GM19238 (cell line): ENCODE data around the gene YAF2.
A peak's percentile ranks its signal among the peaks of the same experiment; 100 is the strongest.

Source experiments
- DNase-seq: peaks from one replicate; pipeline ENCODE4 v3.0.0; 2011; ENCODE audit warnings: low spot score; ENCODE audit not compliant: insufficient read length

YAF2 gene

GRCh38 chr12:42238240-42239140 lies at the start of gene YAF2:
TSS of gene YAF2 (minus strand) at chr12:42238248. CDS start at chr12:42238180, 68 bp downstream.
- DNase-seq: peak; percentile 85

DNA sequence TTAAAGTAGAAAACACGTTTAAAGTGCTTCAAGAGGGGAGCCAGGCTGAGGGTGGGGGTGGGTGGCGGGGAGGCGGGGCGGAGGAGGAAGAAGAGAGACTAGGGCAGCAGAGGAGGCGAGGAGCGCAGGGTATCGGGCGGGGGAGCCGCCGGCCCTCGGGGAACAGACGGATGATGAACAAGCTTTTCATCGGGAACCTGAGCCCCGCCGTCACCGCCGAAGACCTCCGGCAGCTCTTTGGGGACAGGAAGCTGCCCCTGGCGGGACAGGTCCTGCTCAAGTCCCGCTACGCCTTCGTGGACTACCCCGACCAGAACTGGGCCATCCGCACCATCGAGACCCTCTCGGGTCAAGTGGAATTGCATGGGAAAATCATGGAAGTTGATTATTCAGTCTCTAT lies 48.7 kb upstream of the YAF2 start:
- no peak for DNase-seq

DNA sequence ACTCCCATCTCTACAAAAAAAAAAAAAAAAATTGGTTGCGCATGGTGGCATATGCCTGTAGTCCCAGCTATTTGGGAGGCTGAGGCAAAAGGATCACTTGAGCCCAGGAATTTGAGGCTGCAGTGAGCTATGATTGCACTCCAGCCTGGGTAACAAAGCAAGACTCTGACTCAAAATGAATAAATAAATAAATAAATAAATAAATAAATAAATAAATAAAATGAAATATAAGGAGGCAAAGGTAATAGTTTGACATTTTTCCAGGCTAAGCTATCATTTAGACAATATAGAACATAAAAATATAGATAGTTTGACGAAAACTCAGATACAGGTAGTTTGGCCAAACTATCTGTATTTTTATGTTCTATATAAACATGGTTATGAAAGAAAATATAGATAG lies 47.4 kb upstream of the YAF2 start:
- DNase-seq: no peak

GRCh38 chr12:42284876-42285275 lies 46.8 kb upstream of the YAF2 start:
- no peak for DNase-seq

- DNase-seq: no peak
Measured at GRCh38 chr12:42284157-42284556, 46.1 kb upstream of the YAF2 start.

GRCh38 chr12:42283739-42284138 lies 45.7 kb upstream of the YAF2 start:
- DNase-seq: no peak

GRCh38 chr12:42282294-42282693 lies 44.2 kb upstream of the YAF2 start:
- no peak for DNase-seq

DNA sequence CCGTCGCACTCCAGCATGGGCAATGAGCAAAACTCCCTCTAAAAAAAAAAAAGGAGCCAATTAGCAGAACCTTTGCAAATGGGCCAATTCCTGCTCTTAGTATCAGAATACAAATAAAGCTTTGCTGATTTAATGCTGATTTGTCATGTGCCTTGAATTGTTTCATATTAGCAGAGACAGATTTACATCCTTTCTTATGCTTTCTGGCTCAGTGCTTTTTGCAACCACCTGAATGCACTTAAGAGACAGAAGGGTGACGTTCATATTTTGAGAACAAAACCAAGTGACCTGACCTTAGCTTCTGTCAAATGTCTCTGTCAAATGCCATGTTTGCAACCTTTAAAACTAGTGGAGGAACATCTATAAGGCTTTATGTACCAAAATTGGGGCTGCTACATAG lies 43.8 kb upstream of the YAF2 start:
- no peak for DNase-seq

DNA sequence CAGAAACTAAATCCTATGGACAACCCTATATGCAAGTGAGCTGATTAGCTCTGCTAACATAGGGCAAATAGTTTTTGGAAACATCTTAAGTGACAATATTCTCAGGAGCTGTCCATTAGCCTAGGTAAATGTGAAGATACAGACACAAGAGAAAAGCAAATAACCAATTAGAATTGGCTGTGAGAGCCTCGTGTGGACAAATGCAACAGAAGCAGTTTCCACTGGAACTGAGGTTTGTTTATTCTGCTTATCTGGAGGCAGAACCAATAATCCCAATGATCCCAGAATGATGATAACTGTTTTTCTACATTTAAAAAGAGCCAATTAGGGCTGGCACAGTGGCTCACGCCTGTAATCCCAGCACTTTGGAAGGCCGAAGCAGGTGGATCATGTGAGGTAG lies 43.2 kb upstream of the YAF2 start:
- DNase-seq: no peak

DNA sequence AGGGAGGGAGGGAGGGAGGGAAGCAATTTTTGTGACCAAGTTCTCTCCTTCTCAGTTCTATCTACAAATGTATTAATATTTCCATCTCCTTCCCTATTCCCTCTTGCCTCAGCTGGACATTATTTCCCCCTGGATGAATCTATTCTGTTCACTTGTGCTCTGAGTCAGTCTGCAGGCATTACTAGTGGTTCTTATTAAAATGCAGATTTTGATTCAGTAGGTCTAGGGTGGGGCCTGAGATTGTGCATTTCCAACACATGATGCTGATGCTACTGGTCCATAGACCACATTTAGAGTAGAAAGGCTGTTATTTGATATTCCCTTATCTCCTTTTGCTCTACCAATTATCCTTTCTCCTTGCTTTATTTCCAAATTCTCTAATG lies 40.1 kb upstream of the YAF2 start:
- no peak for DNase-seq

- DNase-seq: no peak
Measured at GRCh38 chr12:42277396-42278127, 39.5 kb upstream of the YAF2 start.

DNA sequence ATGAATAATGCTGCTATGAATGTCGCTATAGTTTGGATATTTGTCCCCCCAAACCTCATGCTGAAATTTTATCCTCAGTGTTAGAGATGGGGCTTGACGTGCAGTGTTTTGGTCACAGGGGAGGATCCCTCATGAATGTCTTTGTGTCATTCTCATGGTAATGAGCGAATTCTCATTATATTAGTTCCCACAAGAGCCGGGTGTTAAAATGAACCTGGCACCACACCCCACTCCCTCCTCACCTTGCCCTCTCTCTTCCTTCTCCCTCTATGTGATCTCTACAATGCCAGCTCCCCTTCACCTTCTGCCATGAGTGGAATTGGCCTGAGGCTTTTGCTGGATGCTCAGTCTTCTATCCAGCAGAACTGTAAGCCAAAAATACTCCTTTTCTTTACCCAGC lies 37.5 kb upstream of the YAF2 start:
- DNase-seq: no peak

DNA sequence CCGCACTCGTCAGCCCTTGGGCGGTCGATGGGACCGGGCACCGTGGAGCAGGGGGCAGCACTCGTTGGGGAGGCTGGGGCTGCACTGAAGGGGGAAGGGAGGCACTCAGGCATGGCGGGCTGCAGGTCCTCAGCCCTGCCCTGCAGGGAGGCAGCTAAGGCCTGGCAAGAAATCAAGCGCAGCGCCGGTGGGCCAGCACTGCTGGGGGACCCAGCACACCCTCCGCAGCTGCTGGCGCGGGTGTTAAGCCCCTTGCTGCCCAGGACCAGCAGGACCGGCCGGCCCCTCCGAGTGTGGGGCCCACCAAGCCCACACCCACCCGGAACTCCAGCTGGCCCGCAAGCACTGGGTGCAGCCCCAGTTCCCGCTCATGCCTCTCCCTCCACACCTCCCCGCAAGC lies 35.7 kb upstream of the YAF2 start:
- DNase-seq: no peak

- no peak for DNase-seq
Measured at GRCh38 chr12:42270596-42270995, 32.5 kb upstream of the YAF2 start.

DNA sequence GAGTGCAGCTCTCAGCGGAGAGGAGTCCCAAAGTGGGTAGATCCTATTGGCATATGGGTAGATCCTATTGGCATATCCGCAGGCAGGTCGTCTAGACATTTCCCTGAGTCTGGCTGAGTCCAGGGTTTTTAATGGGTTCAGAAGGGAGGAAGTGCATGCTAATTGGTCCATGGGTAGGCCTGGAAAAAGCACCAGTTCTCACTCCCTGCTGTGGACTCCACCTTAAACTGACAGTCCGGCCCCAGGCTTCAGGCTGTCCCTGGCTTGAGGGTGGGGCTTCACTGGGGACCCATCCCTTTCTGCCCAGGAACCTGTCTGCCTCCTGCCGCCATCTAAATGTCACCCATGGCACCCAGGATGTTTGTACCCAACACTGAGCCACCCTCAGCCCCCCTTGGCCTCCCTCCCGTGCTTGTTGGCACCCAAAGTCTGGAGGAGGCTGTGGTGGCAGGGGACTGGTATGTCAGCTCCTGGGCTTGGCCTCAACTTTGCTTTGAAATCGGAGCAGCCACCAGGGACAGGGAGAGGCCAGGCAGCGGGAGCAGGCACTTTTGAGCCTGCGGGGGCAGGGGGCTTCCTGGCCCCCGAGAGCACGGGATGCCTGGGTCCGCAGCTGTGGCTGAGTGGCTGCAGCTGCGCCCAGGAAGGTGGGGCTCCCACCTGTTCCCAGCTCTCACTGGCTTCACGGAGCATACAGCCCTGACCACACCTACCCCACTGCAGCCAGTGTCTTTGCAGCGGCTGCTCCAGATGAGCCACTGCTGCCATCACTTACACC lies 29.6 kb upstream of the YAF2 start:
- DNase-seq: no peak

GRCh38 chr12:42266579-42267230 lies 28.7 kb upstream of the YAF2 start:
- no peak for DNase-seq

- DNase-seq: no peak
Measured at GRCh38 chr12:42262271-42262670, 24.2 kb upstream of the YAF2 start.

GRCh38 chr12:42261708-42262107 lies 23.7 kb upstream of the YAF2 start:
- DNase-seq: no peak

DNA sequence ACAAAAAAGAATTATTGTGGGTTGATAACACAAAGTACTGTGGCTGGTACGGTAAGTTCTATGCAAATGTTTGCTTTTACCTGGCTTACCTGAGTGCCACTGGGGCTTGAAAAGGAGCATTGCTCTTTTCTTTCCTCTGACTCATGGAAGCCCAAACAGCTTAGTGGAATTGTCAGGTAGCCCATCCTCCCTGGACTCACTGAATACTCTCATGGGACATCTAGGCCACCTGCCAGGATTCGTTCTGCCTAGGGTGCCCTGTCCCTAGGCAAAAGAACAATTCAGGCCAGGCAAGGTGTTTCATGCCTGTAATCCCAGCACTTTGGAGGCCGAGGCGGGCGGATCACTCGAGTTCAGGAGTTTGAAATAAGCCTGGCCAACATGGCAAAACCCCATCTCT lies 22.5 kb upstream of the YAF2 start:
- no peak for DNase-seq

- no peak for DNase-seq
Measured at GRCh38 chr12:42259699-42260098, 21.7 kb upstream of the YAF2 start.

DNA sequence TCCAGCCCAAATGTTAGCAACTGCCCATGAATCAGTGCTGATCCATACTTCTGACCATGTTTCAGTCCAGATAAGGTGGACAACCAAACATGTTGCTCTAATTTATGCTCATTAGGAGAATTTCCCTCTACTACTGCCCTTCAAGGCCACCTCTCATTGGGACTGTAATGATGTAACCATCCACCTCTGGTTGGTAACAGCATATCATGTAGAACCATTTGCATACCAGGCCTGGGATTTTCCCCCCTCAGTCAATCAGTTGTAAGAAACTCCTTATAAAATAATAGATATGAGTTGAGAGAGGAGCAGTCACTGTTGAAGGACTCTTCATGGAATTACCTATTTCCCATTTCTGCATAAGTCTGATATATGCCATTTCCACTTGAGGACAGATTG lies 17.8 kb upstream of the YAF2 start:
- no peak for DNase-seq
